ENCODE measurements around the gene ZNF319.

Gene ZNF319

DNA sequence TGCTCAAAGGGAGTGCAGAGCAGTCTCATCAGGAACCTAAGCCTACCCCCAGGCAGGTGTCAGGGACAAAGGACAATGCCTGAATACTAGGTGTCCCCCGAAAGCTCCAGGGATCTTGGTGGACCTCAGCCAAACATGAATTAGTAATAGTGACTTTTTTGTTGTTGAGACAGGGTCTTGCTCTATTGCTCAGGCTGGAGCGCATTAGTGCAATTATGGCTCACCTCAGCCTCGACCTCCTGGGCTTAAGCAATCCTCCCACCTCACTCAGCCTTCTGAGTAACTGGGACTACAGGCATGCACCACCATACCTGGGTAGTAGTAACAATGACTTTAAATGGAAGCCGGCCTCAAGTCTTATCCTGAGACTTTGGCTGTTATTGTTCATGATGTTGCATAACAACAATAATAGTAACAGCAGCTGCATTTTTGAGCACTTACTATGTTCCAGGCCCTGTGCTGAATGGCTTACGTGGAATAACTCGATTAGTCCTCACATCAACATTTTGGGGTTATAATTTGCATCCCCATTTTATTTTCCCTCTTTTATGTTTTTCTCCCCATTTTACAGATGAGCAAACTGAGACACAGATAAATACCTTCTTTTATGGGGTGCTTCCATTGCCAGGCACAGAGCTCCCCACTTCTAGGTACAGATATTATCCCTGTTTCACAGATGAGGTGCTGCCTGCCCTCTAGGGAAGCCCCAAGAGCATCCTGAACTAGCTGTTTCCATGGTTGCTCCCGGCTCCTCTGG, 49.1 kb downstream of the ZNF319 start:
- DNase-seq: no peak

DNA sequence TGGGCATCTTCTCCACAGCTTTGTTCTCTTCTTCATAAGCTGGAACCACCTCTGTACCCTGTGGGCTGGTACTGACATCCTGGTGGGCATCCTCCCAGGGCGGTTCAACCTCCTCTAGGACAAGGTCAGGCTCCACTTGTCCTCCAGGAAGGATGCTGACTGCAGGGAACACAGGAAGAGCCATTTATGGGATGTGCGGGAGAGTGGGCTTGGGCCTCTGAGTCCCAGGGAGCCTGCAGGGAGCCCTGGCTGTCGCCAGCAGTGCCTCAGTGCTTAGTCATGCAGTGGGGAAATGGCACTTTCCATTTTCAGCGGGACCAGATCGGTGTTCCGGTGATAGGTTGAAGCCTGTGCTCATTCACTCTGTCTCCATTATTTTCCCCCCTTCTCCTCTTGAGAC, 50.1 kb downstream of the ZNF319 start:
- no peak for DNase-seq

DNA sequence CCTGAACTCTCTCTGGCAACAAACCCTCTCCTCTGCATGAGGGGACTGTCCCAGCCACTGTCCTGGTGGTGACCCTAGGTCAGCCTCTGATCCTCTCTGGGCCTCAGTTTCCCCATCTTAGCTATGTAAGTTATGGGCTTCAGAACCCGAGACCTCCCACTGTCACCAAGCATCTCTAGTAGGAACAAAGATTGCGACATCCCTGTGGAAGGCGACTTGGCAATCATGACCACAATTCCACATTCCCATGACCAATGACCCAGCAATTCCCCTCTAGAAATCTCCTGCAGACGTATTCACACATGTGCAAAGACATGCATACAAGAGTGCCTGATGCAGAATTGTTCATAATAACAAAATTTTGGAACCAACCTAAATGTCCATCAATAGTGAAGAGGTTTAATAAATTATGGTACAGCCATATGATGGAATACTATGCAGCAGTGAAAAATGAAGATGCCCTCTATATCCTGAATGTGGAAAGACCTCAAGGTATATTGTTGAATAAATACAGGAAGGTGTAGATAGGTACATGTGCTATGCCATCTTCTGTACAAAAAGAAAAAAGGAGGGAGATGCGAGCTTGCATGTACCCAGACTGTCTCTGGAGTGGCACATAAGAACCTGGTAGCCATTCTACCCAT, 50.8 kb downstream of the ZNF319 start:
- no peak for DNase-seq

DNA sequence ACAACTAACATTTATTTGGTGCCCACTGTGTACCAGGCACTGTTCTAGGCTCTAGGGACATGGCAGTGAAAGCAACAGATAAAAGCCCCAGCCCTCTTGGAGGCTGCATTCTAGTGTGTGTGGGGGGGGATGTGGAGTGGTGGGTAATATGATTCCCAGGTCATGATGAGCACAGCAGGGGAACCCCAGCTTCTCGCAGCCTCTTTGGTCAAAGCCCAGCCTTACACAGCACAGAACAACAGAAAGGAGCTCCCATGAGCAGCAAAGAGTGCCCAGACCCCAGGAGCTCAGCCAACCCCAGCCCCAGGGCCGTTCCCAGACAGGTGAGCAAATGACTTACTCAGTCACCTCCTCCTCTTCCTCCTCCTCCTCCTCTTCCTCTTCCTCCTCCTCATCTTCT, 51.5 kb downstream of the ZNF319 start:
- DNase-seq: no peak

DNA sequence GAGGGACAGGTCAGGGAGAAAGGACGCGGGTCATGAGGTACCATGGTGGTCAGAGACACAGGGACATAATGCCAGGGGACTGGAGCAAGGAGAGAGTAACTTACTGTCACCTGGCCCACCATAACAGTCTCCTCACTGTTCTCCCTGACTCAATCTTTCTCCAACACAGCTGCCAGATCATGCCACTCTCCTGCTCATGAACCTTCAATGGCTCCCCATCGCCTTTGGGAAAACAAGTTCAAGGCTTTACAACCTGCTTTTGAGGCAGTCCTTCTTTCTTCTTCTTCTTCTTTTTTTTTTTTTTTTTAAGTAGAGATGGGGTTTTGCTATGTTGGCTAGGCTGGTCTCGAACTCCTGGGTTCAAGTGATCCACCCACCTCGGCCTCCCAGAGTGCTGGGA, 52.4 kb downstream of the ZNF319 start:
- no peak for DNase-seq

DNA sequence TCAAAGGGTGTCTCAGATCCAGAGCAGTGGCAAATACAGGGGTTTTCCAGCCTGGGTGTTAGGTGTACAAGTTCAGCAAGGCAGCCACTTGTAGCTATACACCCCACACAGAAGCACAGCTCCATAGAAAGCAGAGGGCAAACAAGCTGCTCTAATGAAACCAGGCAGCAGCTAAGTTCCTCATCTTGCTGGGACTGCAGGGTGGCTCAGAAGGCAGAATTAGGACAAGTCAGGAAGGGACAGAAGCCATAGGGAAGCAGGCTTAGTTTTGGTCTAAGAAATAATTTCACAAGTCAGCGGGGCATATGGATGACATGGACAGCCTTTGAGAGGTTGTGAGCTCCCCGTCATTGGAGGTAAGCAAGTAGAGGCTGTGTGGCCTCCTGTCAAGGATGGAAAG, 53.2 kb downstream of the ZNF319 start:
- no peak for DNase-seq

DNA sequence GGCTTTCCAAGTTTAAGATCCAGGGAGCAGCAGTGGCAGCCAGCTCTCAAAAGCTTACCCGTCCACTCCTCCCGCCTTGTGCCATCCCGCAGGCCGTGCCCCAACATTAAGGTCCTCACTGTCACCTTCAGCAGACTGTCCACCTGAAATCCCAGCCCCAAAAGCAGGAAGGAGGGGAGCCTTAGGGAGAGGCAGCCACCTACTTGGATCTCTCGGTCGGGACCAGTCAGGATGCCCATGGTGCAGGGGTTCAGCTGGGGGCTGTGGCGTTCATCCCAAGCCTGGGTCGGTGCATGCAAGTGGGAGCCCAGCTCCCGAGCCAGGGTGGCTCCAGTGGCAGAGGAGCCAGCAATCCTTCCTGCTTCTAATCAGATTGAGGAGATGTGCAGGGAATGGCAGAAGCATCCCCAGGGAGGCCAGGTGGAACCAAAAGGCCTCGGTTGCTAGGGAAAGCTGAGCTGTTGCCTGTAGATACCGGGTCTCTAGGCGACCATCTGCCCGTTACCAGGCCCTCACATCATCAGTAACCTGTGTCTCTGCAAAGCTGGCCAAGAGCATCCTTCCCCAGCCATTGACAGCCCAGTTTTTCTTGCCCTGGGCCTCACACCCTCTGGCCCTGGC, 54.2 kb downstream of the ZNF319 start:
- DNase-seq: no peak

DNA sequence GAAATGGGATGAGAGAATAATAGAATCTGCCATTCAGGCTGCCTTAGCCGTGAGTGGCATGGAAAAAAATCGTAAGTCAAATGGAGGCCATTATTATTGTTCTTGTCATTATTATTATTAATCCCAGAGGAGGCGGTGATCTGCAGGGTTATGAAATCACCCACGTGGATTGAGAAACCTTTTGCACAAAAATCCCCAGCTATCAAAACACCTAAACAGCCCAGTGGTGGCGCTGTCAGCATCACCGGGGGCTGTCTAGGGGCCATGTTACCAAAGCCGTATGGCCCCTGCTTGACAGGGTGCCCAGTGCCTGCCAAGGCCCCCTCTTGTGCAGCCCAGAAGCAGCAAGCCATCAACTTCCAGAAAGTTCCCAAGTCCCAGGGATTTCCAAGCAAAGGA, 54.7 kb downstream of the ZNF319 start:
- DNase-seq: no peak

DNA sequence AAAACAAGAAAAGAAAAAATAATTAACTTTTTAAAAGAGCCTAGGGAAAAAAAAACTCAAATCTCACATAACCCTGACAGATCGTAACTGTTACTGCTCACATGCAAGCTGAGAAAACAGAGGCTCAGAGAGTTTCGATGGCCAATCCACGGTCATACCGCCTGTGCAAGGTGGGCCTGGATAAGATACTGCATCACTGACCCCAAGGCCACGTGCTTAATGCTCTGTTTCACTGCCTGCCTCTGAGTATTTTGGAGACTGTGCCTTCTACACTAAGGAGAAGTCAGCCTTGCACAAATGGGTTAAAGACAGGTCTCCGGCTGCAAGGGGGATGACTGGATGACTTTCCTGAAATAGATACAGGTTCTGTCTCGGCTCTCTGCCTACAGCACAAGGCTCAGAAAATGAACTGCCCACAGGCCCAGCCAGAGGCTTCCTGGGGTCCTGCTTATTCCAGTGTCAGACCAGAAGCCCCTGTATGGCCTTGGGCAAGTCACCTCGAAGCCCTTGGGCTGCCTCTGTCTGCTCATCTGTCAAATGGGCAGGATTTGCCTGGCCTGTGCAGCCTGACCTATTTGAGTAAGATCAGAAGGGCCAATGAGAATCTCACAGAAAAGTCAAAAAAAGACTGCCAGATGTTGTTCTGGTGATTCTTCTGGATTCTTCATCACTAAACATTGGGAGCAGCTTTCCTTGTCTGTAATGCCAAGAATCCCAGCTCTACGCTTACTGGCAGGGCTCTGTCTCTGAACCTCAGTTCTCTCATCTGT, 55.3 kb downstream of the ZNF319 start:
- no peak for DNase-seq
